ENCODE results near the gene KLK8. TPM values are rescaled to one million over a fixed set of nuclear protein-coding genes. Genes with fewer than 3 reads are reported as not detected.

KLK8 gene
- total RNA-seq, 6 donors from 2014 or later = not detected

DNA sequence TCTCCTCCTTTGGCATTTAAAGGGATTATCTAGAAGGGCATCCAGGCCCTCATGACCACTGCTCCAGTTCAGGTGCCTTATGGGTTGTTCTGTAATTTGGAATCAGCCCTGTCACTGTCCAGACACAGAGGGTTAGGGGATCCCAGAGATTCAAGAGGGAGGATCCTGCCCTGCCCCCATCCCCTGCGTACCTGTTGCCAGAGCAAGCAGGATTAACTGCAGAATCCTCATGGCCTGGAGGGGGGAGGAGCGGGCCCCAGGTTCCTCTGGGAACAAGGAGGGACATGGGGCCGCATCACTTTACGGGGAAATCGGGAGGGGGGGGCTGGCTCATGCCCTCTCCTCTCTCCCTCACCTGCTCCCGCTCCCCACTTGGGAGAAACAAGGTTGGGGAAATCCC lies 24.0 kb upstream of the KLK8 start:
- WGBS, 2 donors = 25 to 60% methylated on average over 4 to 6 of the region's 6 CpGs
- no peak for TF ChIP-seq CTCF (IDR thresholded peaks at IDR 0.05)
- no peak for TF ChIP-seq POLR2A (IDR thresholded peaks at IDR 0.05)
- TF ChIP-seq EP300 (IDR thresholded peaks at IDR 0.05) = no peak
- no peak for TF ChIP-seq POLR2AphosphoS5 (IDR thresholded peaks at IDR 0.05)
- Histone ChIP-seq H3K4me3 (no peak overlapping the region), H3K4me1 (peaks cover 0 to 4% (median 1%) of the 10 kb centered on the region in 4 donors), H3K27ac (no peak overlapping the region), H3K9me3 (no peaks in the 10 kb centered on the region), H3K27me3 (peaks cover 0 to 5% (median 2%) of the 10 kb centered on the region in 4 donors), H3K36me3 (no peaks in the 10 kb centered on the region)
- ATAC-seq (ENCODE audit: low FRiP score in 2 of 2) (no peak), DNase-seq (no peak)

DNA sequence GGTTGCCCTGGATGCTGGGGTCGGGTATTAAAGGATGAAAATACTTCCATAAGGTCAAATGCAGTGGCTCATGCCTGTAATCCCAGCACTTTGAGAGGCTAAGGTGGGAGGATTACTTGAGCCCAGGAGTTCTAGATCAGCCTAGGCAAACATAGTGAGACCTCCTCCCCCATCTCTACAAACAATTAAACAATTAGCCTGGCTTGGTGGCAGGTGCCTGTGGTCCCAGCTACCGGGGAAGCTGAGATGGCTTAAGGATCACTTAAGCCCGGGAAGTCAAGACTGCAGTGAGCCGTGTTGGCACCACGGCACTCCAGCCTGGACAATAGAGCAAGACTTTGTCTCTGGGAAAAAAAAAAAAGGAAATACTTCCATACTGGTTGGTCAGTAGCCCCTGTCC lies 23.5 kb upstream of the KLK8 start:
- ATAC-seq (ENCODE audit: low FRiP score in 2 of 2) (no peak), DNase-seq (no peak)
- 41 to 55% methylated on average over 5 of the region's 5 CpGs for WGBS, 2 donors
- Histone ChIP-seq H3K9me3 (no peaks in the 10 kb centered on the region), H3K4me1 (peaks cover 0 to 9% (median 3%) of the 10 kb centered on the region in 4 donors), H3K36me3 (no peaks in the 10 kb centered on the region), H3K27ac (no peak overlapping the region), H3K27me3 (peaks cover 0 to 5% (median 2%) of the 10 kb centered on the region in 4 donors), H3K4me3 (no peak overlapping the region)
- TF ChIP-seq POLR2A (IDR thresholded peaks at IDR 0.05) (no peak), EP300 (IDR thresholded peaks at IDR 0.05) (no peak), POLR2AphosphoS5 (IDR thresholded peaks at IDR 0.05) (no peak), CTCF (IDR thresholded peaks at IDR 0.05) (no peak)

DNA sequence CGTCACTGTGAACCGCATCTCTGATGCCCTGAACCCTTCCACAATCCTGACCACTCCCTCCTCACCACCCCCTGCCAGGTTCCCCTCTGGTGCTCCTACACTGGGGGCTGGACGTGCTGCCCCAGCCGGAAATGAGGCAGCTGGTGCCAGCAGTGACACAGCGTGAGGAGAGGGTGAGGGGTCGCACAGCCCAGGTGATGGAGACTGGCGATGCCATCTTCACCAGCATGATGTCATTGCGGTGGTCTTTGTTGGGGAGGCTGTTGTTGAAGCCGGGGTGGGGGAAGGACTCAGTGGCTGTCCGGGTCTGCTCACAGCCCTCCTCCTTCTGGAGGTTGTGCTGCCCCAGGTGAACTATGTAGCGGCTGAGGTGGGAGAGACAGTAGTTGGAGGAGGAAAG lies 22.5 kb upstream of the KLK8 start:
- DNase-seq (no peak), ATAC-seq (ENCODE audit: low FRiP score in 2 of 2) (no peak)
- Histone ChIP-seq H3K4me1 (peaks cover 0 to 19% (median 11%) of the 10 kb centered on the region in 4 donors), H3K27me3 (peaks cover 0 to 14% (median 9%) of the 10 kb centered on the region in 4 donors), H3K9me3 (no peaks in the 10 kb centered on the region), H3K36me3 (no peaks in the 10 kb centered on the region), H3K27ac (no peak overlapping the region), H3K4me3 (no peak overlapping the region)
- TF ChIP-seq POLR2AphosphoS5 (IDR thresholded peaks at IDR 0.05) (no peak), EP300 (IDR thresholded peaks at IDR 0.05) (no peak), CTCF (IDR thresholded peaks at IDR 0.05) (no peak), POLR2A (IDR thresholded peaks at IDR 0.05) (no peak)
- 64 to 71% methylated on average over 11 of the region's 11 CpGs for WGBS, 2 donors

DNA sequence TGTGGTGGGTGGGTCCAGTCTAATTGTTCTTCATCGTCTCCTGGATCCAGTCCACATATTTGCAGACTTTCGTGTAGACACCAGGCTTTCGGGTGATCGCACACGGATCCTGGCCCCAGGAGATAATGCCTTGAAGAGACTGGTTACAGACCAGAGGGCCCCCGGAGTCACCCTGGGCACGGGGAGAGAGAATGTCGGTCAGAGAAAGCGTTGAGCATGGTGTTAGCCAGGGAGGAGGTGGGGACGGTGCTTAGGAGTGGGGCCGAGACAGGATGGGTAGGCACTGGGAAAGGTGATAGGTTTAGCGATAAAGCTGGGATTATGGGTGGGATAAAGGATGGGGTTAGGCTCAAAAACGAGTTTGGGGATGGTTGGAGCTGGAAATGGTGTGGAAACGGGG lies 21.1 kb upstream of the KLK8 start:
- 47 to 51% methylated on average over 14 of the region's 14 CpGs for WGBS, 2 donors
- Histone ChIP-seq H3K9me3 (no peaks in the 10 kb centered on the region), H3K27ac (no peak overlapping the region), H3K4me1 (peaks cover 0 to 27% (median 14%) of the 10 kb centered on the region in 4 donors), H3K36me3 (no peaks in the 10 kb centered on the region), H3K4me3 (no peak overlapping the region), H3K27me3 (peaks cover 0 to 22% (median 9%) of the 10 kb centered on the region in 4 donors)
- ATAC-seq (ENCODE audit: low FRiP score in 2 of 2) = no peak
- TF ChIP-seq EP300 (IDR thresholded peaks at IDR 0.05) = no peak
- no peak for TF ChIP-seq POLR2A (IDR thresholded peaks at IDR 0.05)
- no peak for TF ChIP-seq CTCF (IDR thresholded peaks at IDR 0.05)
- TF ChIP-seq POLR2AphosphoS5 (IDR thresholded peaks at IDR 0.05) = no peak
- no peak for DNase-seq

GRCh38 chr19:51020988-51021651 lies 19.7 kb upstream of the KLK8 start:
- WGBS, 2 donors = 39 to 41% methylated on average over 7 of the region's 7 CpGs
- Histone ChIP-seq H3K36me3 (no peaks in the 10 kb centered on the region), H3K27ac (no peak overlapping the region), H3K27me3 (peaks cover 0 to 27% (median 12%) of the 10 kb centered on the region in 4 donors), H3K4me1 (peaks cover 8 to 39% (median 21%) of the 10 kb centered on the region in 4 donors), H3K9me3 (no peaks in the 10 kb centered on the region), H3K4me3 (no peak overlapping the region)
- TF ChIP-seq CTCF (IDR thresholded peaks at IDR 0.05) = peak; percentile 29 to 66 (median 53)
- TF ChIP-seq POLR2A (IDR thresholded peaks at IDR 0.05) = no peak
- no peak for TF ChIP-seq EP300 (IDR thresholded peaks at IDR 0.05)
- no peak for TF ChIP-seq POLR2AphosphoS5 (IDR thresholded peaks at IDR 0.05)
- peak in 1 of 2 donors; percentile 46 for ATAC-seq (ENCODE audit: low FRiP score in 2 of 2)
- DNase-seq = no peak

Data from upper lobe of left lung (tissue), 6 donors.